ENCODE results near the gene TIMP4. TPM values are rescaled to one million over a fixed set of nuclear protein-coding genes. Genes with fewer than 3 reads are reported as not detected.

The TIMP4 gene
- total RNA-seq, 1 experiment from 2014 or later = 0.10 TPM

Other genes with a start within 250 kb of the TIMP4 start
- gene SYN2, start 154.5 kb downstream of the TIMP4 start, total RNA-seq (2014; rRNA removed; shearing (Covaris generic); ENCODE audit: low replicate concordance) = not detected in 2 replicates
- 7.2 and 12.6 TPM in 2 replicates for gene PPARG, start 130.2 kb upstream of the TIMP4 start, total RNA-seq (2014; rRNA removed; shearing (Covaris generic); ENCODE audit: low replicate concordance)

Measured in MG63 (cell line).